ENCODE data around the gene BRD3.

BRD3 gene

GRCh38 chr9:134071149-134071548 is 3.3 kb upstream of the BRD3 start:
- no peak for DNase-seq (ENCODE audit: extremely low read depth, low read depth)
- TF ChIP-seq CTCF (IDR thresholded peaks at IDR 0.05; ENCODE audit: low read depth, low read length) = no peak

- no peak for DNase-seq (ENCODE audit: extremely low read depth, low read depth)
- no peak for TF ChIP-seq CTCF (IDR thresholded peaks at IDR 0.05; ENCODE audit: low read depth, low read length)
Observed at GRCh38 chr9:134069480-134070399, 1.9 kb upstream of the BRD3 start.

- no peak for DNase-seq (ENCODE audit: extremely low read depth, low read depth)
- no peak; the same call in 1 of the 2 replicates for TF ChIP-seq CTCF (IDR thresholded peaks at IDR 0.05; ENCODE audit: low read depth, low read length)
Observed at GRCh38 chr9:134068744-134069479, 1.1 kb upstream of the BRD3 start.

GRCh38 chr9:134066913-134067851 is 644 bp downstream of the BRD3 start:
- no peak for TF ChIP-seq CTCF (IDR thresholded peaks at IDR 0.05; ENCODE audit: low read depth, low read length)
- no peak for DNase-seq (ENCODE audit: extremely low read depth, low read depth)

GRCh38 chr9:134066526-134066912 is 1.3 kb downstream of the BRD3 start:
- TF ChIP-seq CTCF (IDR thresholded peaks at IDR 0.05; ENCODE audit: low read depth, low read length) = no peak
- DNase-seq (ENCODE audit: extremely low read depth, low read depth) = no peak

GRCh38 chr9:134065612-134066419 is 2.0 kb downstream of the BRD3 start:
- no peak for DNase-seq (ENCODE audit: extremely low read depth, low read depth)

More at GRCh38 chr9:134065612-134066419, 2.0 kb downstream of the BRD3 start:
- no peak for TF ChIP-seq CTCF (IDR thresholded peaks at IDR 0.05; ENCODE audit: low read depth, low read length)

Measured in AG09319 (cell line).